Activated naive CD8-positive, alpha-beta T cell (primary cell): ENCODE results near the gene MRGPRX4.
"Not testable (repeated sequence)": the region's sequence is repeated elsewhere in the genome, so short reads cannot be mapped to it uniquely, and the experiment has no call there.

Experiments
- H3K27ac Mint-ChIP-seq: one replicate; pipeline ENCODE4 v1.8.0; 2021; ENCODE audit warnings: mixed read lengths
- H3K27me3 Mint-ChIP-seq: one replicate; pipeline ENCODE4 v1.8.0; 2021; ENCODE audit warnings: mixed read lengths
- H3K36me3 Mint-ChIP-seq: one replicate; pipeline ENCODE4 v1.8.0; 2021; ENCODE audit warnings: mixed read lengths
- H3K4me1 Mint-ChIP-seq: one replicate; pipeline ENCODE4 v1.8.0; 2021; ENCODE audit warnings: low read depth, mixed read lengths
- H3K4me3 Mint-ChIP-seq: one replicate; pipeline ENCODE4 v1.8.0; 2021; ENCODE audit warnings: mild to moderate bottlenecking, mixed read lengths
- H3K9me3 Mint-ChIP-seq: one replicate; pipeline ENCODE4 v1.8.0; 2021; ENCODE audit warnings: low read depth, mixed read lengths

The MRGPRX4 gene

DNA sequence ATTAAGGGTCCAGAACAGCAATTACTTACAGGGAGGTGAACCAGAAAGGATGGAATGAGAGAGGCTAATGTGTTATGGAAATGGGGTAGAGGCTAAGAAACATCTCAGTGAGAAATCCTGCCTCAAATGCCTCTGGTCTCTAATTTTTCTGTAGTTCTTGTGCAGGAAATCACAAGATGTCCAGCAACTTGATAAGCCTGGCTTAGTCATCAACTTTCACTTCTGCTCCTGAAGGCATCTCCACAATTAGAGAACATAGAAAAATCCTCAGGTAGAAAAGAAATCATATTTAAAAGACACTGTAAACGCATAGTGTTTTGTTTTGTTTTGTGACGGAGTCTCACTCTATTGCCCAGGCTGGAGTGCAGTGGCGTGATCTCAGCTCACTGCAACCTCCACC, 18.7 kb downstream of the MRGPRX4 start:
- no peaks in the 10 kb centered on the region for H3K36me3 Mint-ChIP-seq
- H3K4me1 Mint-ChIP-seq, result no peaks in the 10 kb centered on the region
- peaks cover under 1% of the 10 kb centered on the region for H3K9me3 Mint-ChIP-seq
- H3K4me3 Mint-ChIP-seq, result no peak overlapping the region
- no peak overlapping the region for H3K27ac Mint-ChIP-seq
- H3K27me3 Mint-ChIP-seq, result peaks cover 7% of the 10 kb centered on the region

DNA sequence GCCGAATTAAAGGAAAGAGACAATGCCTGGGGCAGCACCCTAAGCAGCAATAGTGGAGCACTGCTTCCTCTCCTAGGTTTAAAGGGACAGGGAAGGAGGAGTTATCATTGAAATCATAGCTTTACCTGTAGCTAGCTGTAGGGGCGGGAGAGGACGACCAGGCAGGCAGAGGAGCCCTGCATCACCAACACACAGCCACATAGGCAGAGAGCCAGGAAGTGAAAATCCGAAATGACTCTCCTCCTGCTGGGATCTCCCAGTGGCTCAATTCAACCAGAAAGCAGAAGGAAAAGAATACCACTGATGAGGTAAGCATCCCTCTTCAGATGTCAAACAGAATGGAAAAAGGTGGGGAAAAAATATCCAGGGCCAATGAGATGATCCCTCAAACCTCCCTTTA, 20.4 kb downstream of the MRGPRX4 start:
- Mint-ChIP-seq H3K27me3 (peaks cover 3% of the 10 kb centered on the region), H3K36me3 (no peaks in the 10 kb centered on the region), H3K4me1 (no peaks in the 10 kb centered on the region), H3K9me3 (no peaks in the 10 kb centered on the region), H3K4me3 (no peak overlapping the region), H3K27ac (no peak overlapping the region)

DNA sequence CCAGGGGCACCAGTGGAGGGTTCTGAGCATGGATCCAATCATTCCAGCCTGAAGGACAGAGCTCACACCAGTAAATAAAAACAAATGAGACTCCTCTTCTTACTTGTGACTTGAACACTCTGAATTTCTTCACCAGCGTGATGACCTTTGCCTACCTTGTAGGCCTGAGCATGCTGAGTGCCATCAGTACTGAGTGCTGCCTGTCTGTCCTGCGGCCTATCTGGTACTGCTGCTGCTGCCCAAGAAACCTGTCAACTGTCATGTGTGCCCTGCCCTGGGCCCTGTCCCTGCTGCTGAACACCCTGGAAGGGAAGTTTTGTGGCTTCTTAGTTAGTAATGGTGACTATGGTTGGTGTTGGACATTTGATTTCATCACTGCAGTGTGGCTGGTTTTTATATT, 23.9 kb downstream of the MRGPRX4 start:
- Mint-ChIP-seq H3K27me3 (peaks cover 9% of the 10 kb centered on the region), H3K36me3 (no peaks in the 10 kb centered on the region), H3K4me3 (no peak overlapping the region), H3K9me3 (no peaks in the 10 kb centered on the region), H3K27ac (no peak overlapping the region), H3K4me1 (no peaks in the 10 kb centered on the region)

DNA sequence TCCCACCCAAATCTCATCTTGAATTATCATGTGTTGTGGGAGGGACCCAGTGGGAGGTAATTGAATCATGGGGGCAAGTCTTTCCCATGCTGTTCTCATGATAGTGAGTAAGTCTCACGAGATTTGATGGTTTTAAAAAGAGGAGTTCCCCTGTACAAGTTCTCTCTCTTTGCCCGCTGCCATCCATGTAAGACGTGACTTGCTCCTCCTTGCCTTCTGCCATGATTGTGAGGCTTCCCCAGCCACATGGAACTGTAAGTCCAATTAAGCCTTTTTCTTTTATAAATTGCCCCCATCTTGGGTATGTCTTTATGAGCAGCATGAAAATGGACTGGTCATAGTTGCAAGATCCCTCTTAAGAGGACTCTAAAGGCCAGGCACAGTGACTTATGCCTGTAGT, 25.1 kb downstream of the MRGPRX4 start:
- H3K27me3 Mint-ChIP-seq, H3K4me3 Mint-ChIP-seq, H3K27ac Mint-ChIP-seq, H3K36me3 Mint-ChIP-seq, H3K9me3 Mint-ChIP-seq, H3K4me1 Mint-ChIP-seq: not testable (repeated sequence)

DNA sequence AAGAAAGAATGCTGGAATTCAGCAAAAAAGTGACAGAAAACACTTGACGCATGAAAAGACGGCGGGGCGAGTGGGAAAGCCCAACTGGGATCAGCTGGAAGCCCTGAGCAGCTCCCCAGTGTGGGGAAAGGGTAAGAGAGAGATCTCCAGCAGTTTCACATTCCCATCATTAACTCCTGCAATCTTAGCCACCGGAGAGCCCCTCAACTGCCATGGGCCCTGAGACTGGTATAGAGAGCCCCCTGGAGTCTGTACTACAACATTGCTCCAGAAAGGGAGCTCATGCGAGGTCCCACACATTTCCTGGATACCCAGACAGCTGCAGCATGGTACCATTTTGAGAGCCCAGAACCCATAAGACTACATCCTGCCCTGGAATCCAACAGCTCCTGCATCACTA, 31.1 kb downstream of the MRGPRX4 start:
- Mint-ChIP-seq H3K4me1 (peaks cover 2% of the 10 kb centered on the region), H3K36me3 (no peaks in the 10 kb centered on the region), H3K9me3 (no peaks in the 10 kb centered on the region), H3K4me3 (no peak overlapping the region), H3K27me3 (peaks cover 31% of the 10 kb centered on the region), H3K27ac (no peak overlapping the region)

DNA sequence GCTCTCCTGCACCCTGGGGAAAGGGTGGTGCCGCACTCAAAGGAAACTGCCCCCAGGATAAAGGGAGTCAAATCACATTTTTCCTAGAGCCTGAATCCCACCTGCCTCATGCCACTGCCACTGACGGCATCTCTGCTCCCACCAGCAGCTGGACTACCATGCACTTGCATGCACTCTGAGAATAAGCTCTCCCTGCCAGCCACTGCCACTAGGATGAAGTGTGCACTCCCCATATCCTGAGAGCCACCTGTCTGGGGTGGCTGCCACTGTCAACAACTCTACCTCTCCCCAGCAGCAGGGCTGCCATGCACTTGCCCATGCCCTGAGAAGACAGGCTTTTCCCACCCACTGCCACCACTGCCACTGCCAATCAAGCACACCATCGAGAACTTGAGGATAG, 31.6 kb downstream of the MRGPRX4 start:
- Mint-ChIP-seq H3K27me3 (peaks cover 30% of the 10 kb centered on the region), H3K9me3 (no peaks in the 10 kb centered on the region), H3K4me3 (no peak overlapping the region), H3K36me3 (no peaks in the 10 kb centered on the region), H3K27ac (no peak overlapping the region), H3K4me1 (peaks cover 2% of the 10 kb centered on the region)

DNA sequence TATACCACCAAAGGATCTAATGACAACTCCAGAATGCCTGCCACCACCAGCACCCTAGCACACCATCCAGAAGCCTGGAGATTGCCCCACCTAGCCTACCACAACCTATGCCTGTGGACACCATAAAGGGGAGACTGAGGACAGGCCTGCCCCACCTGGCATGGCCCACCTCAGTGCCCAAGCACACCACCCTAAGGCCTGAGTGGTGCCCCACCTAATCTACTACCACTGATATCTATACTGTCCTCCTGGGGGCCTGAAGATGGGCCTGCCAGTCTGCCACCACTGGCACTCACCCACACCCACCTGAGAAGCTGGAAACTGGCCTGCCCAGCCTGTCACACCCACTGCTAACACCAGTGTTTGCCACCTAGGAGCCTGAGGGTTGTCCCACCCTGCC, 32.1 kb downstream of the MRGPRX4 start:
- no peak overlapping the region for H3K27ac Mint-ChIP-seq
- H3K36me3 Mint-ChIP-seq, result no peaks in the 10 kb centered on the region
- peaks cover 30% of the 10 kb centered on the region for H3K27me3 Mint-ChIP-seq
- no peak overlapping the region for H3K4me3 Mint-ChIP-seq
- H3K4me1 Mint-ChIP-seq, result peaks cover 2% of the 10 kb centered on the region
- no peaks in the 10 kb centered on the region for H3K9me3 Mint-ChIP-seq

DNA sequence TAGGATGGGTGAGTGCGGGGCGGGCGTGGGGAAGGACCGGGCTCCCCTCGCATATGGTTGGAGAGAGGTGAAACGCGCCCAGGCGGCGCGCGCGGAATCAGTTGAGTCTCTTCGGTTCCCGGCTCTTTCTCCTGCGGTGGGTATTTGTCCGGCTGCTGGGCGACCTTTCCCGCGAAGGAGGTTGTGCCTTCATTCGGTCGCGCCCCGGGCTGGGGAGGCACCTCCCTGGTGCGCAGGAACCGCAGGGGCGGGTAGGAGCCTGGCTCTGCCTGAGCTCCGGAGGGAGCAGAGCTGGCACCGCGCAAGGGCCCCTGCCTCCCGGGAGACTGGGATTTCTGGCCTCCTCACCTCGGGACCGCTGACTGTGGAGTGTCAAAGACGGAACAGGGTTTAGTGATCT, 36.4 kb downstream of the MRGPRX4 start:
- H3K27me3 Mint-ChIP-seq, result peaks cover 24% of the 10 kb centered on the region
- H3K4me1 Mint-ChIP-seq, result peaks cover 2% of the 10 kb centered on the region
- no peak overlapping the region for H3K27ac Mint-ChIP-seq
- no peaks in the 10 kb centered on the region for H3K9me3 Mint-ChIP-seq
- H3K4me3 Mint-ChIP-seq, result no peak overlapping the region
- H3K36me3 Mint-ChIP-seq, result no peaks in the 10 kb centered on the region

DNA sequence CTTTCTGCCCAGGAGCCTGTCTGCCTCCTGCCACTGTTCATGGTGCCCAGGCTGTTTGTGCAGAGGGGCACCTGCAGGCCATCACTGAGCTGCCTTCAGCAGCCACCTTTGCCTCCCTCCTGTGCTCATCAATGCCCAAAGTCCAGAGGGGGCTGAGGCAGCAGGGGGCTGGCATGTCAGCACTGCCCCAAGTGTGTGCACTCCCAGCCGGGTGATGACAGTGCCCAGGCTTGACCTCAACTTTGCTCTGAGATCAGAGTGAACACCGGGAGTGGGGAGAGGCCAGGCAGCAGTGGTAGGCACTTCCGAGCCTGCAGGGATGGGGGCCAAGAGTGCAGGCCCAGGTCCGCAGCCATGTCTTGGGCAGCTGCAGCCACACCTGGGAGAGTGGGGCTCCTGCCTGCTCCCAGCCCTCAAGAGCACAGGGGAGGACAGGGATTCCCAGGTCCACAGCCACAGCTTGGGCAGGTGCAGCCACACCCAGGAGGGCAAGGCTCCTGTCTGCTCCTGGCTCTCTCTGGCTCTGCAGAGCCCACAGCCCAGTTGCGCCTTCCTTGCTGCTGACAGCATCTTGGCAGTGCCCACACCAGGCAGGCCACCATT, 48.7 kb downstream of the MRGPRX4 start:
- Mint-ChIP-seq H3K27me3 (peaks cover 1% of the 10 kb centered on the region), H3K4me1 (no peaks in the 10 kb centered on the region), H3K9me3 (no peaks in the 10 kb centered on the region), H3K36me3 (no peaks in the 10 kb centered on the region), H3K4me3 (no peak overlapping the region), H3K27ac (no peak overlapping the region)

DNA sequence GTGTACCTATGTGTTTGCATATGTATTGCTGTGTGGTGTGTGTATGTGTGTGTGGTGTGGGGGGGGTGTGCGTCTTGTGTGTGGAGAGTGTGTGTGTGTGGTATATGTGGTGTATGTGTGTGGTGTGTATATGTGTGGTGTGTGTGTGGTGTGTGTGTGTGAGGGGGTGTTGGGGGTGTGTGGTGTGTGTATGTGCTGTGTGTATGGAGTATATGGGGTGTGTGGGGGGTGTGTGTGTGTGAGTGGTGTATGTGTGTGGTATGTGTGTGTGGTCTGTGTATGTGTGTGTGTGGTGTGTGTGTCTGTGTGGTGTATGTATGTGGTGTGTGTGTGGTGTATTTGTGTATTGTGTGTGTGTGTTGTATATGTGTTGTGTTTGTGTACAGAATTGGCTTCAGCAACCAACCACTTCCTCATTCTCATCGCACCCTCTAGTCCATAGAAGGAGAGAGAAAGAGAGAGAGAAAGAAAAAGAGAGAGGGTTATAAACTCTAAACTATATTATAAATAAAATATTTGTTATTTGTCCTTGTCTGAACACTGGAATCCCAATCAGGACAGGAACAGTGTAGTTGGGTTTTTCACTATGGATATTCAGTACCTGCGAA, 50.3 kb downstream of the MRGPRX4 start:
- H3K4me1 Mint-ChIP-seq, result no peaks in the 10 kb centered on the region
- no peaks in the 10 kb centered on the region for H3K27me3 Mint-ChIP-seq
- no peak overlapping the region for H3K27ac Mint-ChIP-seq
- no peaks in the 10 kb centered on the region for H3K36me3 Mint-ChIP-seq
- H3K9me3 Mint-ChIP-seq, result no peaks in the 10 kb centered on the region
- no peak overlapping the region for H3K4me3 Mint-ChIP-seq
